H9 (cell line): Measurements from ENCODE around the gene SLIT2. TPM values are rescaled to one million over a fixed set of nuclear protein-coding genes. Genes with fewer than 3 reads are reported as not detected.

Experiments used
- DNase-seq: peaks from one replicate; pipeline ENCODE4 v3.0.0-alpha.2; 2017
- H2AFZ ChIP-seq: one replicate; pipeline ENCODE4 v1.6.1; 2013; ENCODE audit warnings: mild to moderate bottlenecking, low read length, control low read depth, moderate library complexity
- H2AK5ac ChIP-seq: 2 replicates; pipeline ENCODE4 v1.6.1; 2013; ENCODE audit warnings: low read length, control low read depth, mixed read lengths; ENCODE audit not compliant: insufficient read length
- H2BK120ac ChIP-seq: one replicate; pipeline ENCODE4 v1.6.1; 2013; ENCODE audit warnings: low read depth, mild to moderate bottlenecking, low read length, control low read depth, inconsistent platforms; ENCODE audit not compliant: poor library complexity, severe bottlenecking
- H2BK12ac ChIP-seq: 2 replicates; pipeline ENCODE4 v1.6.1; 2013; ENCODE audit warnings: low read length, control low read depth, mixed read lengths, low read depth; ENCODE audit not compliant: insufficient read length
- H2BK15ac ChIP-seq: 2 replicates; pipeline ENCODE4 v1.6.1; 2013; ENCODE audit warnings: low read depth, low read length, control low read depth
- H2BK20ac ChIP-seq: one replicate; pipeline ENCODE4 v1.6.1; 2013; ENCODE audit warnings: low read depth, mild to moderate bottlenecking, low read length, control low read depth, inconsistent platforms; ENCODE audit not compliant: poor library complexity, severe bottlenecking
- H2BK5ac ChIP-seq: 2 replicates; pipeline ENCODE4 v1.6.1; 2013; ENCODE audit warnings: low read length, control low read depth, mixed read lengths; ENCODE audit not compliant: insufficient read length
- H3K14ac ChIP-seq: 2 replicates; pipeline ENCODE4 v1.6.1; 2013; ENCODE audit warnings: low read length, control low read depth; ENCODE audit not compliant: insufficient read depth
- H3K18ac ChIP-seq: 2 replicates; pipeline ENCODE4 v1.6.1; 2013; ENCODE audit warnings: low read depth, mild to moderate bottlenecking, mixed read lengths, low read length, control low read depth; ENCODE audit not compliant: insufficient read length
- H3K23ac ChIP-seq: 2 replicates; pipeline ENCODE4 v1.6.1; 2013; ENCODE audit warnings: low read length, control low read depth, mixed read lengths, low read depth; ENCODE audit not compliant: insufficient read length
- H3K23me2 ChIP-seq: 2 replicates; pipeline ENCODE4 v1.6.1; 2013; ENCODE audit warnings: low read depth, mild to moderate bottlenecking, mixed read lengths, low read length, control low read depth; ENCODE audit not compliant: insufficient read length, poor library complexity, severe bottlenecking
- H3K27ac ChIP-seq: 2 replicates; pipeline ENCODE4 v1.5.1; 2013; ENCODE audit warnings: low read length, control low read depth, mixed read lengths, low read depth; ENCODE audit not compliant: insufficient read length
- H3K27me3 ChIP-seq: 2 replicates; pipeline ENCODE4 v1.6.1; 2013; ENCODE audit warnings: low read length, control low read depth, inconsistent platforms; ENCODE audit not compliant: insufficient read depth
- H3K4ac ChIP-seq: 2 replicates; pipeline ENCODE4 v1.6.1; 2013; ENCODE audit warnings: low read depth, mild to moderate bottlenecking, control low read depth, inconsistent platforms, low read length, moderate library complexity
- H3K4me1 ChIP-seq: 2 replicates; pipeline ENCODE4 v1.6.1; 2013; ENCODE audit warnings: low read length, control low read depth, inconsistent platforms; ENCODE audit not compliant: insufficient read depth
- H3K4me2 ChIP-seq: 2 replicates; pipeline ENCODE4 v1.6.1; 2013; ENCODE audit warnings: low read length, control low read depth, mixed read lengths; ENCODE audit not compliant: insufficient read length, insufficient read depth
- H3K56ac ChIP-seq: 2 replicates; pipeline ENCODE4 v1.6.1; 2013; ENCODE audit warnings: low read depth, mild to moderate bottlenecking, mixed read lengths, low read length, control low read depth; ENCODE audit not compliant: insufficient read length
- H3K79me1 ChIP-seq: 2 replicates; pipeline ENCODE4 v1.6.1; 2013; ENCODE audit warnings: low read depth, mild to moderate bottlenecking, moderate library complexity, low read length, control low read depth, inconsistent platforms; ENCODE audit not compliant: insufficient read depth, poor library complexity, severe bottlenecking
- H3K79me2 ChIP-seq: 2 replicates; pipeline ENCODE4 v1.6.1; 2013; ENCODE audit warnings: low read length, control low read depth, inconsistent platforms; ENCODE audit not compliant: insufficient read depth
- H3K9ac ChIP-seq: 2 replicates; pipeline ENCODE4 v1.6.1; 2013; ENCODE audit warnings: low read length, control low read depth, mixed read lengths; ENCODE audit not compliant: insufficient read length; ENCODE audit errors: extremely low read depth
- H3K9me3 ChIP-seq: one replicate; pipeline ENCODE4 v1.6.1; 2013; ENCODE audit warnings: low read depth, low read length, inconsistent platforms; ENCODE audit not compliant: control insufficient read depth
- H3T11ph ChIP-seq: one replicate; pipeline ENCODE4 v1.6.1; 2013; ENCODE audit warnings: mild to moderate bottlenecking, low read length, control low read depth, inconsistent platforms
- H4K20me1 ChIP-seq: one replicate; pipeline ENCODE4 v1.6.1; 2013; ENCODE audit not compliant: control insufficient read depth, insufficient read length, insufficient read depth
- H4K5ac ChIP-seq: 2 replicates; pipeline ENCODE4 v1.6.1; 2013; ENCODE audit warnings: low read depth, mild to moderate bottlenecking, mixed read lengths, low read length, control low read depth; ENCODE audit not compliant: insufficient read length
- H4K8ac ChIP-seq: replicated peaks from 2 replicates; pipeline ENCODE4 v1.6.1; 2013; ENCODE audit warnings: low read length, control low read depth, mixed read lengths, low read depth; ENCODE audit not compliant: insufficient read length
- H4K91ac ChIP-seq: 2 replicates; pipeline ENCODE4 v1.6.1; 2013; ENCODE audit warnings: low read depth, mild to moderate bottlenecking, moderate library complexity, mixed read lengths, low read length, control low read depth; ENCODE audit not compliant: insufficient read length
- H3K27ac Mint-ChIP-seq, 3 experiments: 2 replicates in 2 of 3; 3 replicates in 1 of 3; pipeline ENCODE4 v1.8.0; 2020 to 2021; ENCODE audit warnings: mixed read lengths in 3 of 3, mild to moderate bottlenecking in 1 of 3, moderate library complexity in 1 of 3
- H3K27me3 Mint-ChIP-seq: 2 replicates; pipeline ENCODE4 v1.8.0; 2021; ENCODE audit warnings: low read depth, mild to moderate bottlenecking, moderate library complexity, mixed read lengths
- H3K36me3 Mint-ChIP-seq, 3 experiments: 2 replicates in 2 of 3; 3 replicates in 1 of 3; pipeline ENCODE4 v1.8.0; 2020 to 2021; ENCODE audit warnings: low read depth in 3 of 3, mixed read lengths in 3 of 3; ENCODE audit not compliant: insufficient read depth in 1 of 3
- H3K4me1 Mint-ChIP-seq, 2 experiments: 2 replicates each; pipeline ENCODE4 v1.8.0; 2020; ENCODE audit warnings: mixed read lengths in 2 of 2
- H3K4me3 Mint-ChIP-seq, 2 experiments: 2 replicates in 1 of 2; 3 replicates in 1 of 2; pipeline ENCODE4 v1.8.0; 2020 to 2021; ENCODE audit warnings: mild to moderate bottlenecking in 2 of 2, mixed read lengths in 2 of 2, moderate library complexity in 1 of 2
- H3K9me3 Mint-ChIP-seq, 2 experiments: 2 replicates in 1 of 2; 3 replicates in 1 of 2; pipeline ENCODE4 v1.8.0; 2020; ENCODE audit warnings: mild to moderate bottlenecking in 2 of 2, mixed read lengths in 2 of 2, moderate library complexity in 1 of 2
- CTCF ChIP-seq: fragments of 200-600 bp; sonication (generic); conservative IDR thresholded peaks from 3 replicates; pipeline ENCODE4 v1.8.0; 2021; ENCODE audit warnings: antibody characterized with exemption, mild to moderate bottlenecking
- total RNA-seq: library from RNA; stranded (reverse); gene quantifications from 2 replicates; pipeline ENCODE4 v1.2.1, GENCODE V29; 2021

Gene SLIT2
- total RNA-seq, 1 experiment from 2014 or later: 1.3 TPM

DNA sequence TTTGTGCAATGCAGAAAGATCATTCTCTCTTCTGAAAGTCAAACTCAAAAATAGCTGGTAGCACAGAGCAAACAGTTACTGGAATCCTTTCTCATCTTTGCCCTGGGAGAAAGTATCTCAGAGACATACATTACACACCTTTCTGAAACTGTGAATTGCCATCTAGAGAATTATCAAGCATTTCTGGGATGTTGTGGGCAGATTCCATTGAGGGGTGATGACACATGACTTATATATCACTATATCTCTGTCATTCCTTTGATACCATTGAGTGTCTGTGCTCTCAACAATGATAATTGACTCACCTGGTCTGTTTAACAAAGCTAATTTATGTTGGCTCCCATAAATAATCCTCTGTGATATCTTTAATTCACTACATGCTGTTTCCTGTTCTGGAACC is 13.0 kb downstream of the SLIT2 start:
- no peak for TF ChIP-seq CTCF
- H3K4me1 ChIP-seq: no peaks in the 10 kb centered on the region
- no peak overlapping the region for H3K18ac ChIP-seq
- no peak overlapping the region for H3K4me3 Mint-ChIP-seq
- DNase-seq: no peak
- H3K9me3 ChIP-seq: no peaks in the 10 kb centered on the region
- no peaks in the 10 kb centered on the region for H3K9me3 Mint-ChIP-seq
- H2AK5ac ChIP-seq: no peak overlapping the region
- H3K4ac ChIP-seq: no peak overlapping the region
- no peaks in the 10 kb centered on the region for H3K79me2 ChIP-seq
- H3K23ac ChIP-seq: no peak overlapping the region
- no peak overlapping the region for H3K9ac ChIP-seq
- no peak overlapping the region for H3K27ac Mint-ChIP-seq
- no peak overlapping the region for H2BK15ac ChIP-seq
- H4K5ac ChIP-seq: no peak overlapping the region
- no peak overlapping the region for H2BK120ac ChIP-seq
- peaks cover 2 to 6% of the 10 kb centered on the region in 2 experiments for H3K4me1 Mint-ChIP-seq
- H2BK20ac ChIP-seq: no peak overlapping the region
- H2BK5ac ChIP-seq: no peak overlapping the region
- no peak overlapping the region for H2BK12ac ChIP-seq
- H3K79me1 ChIP-seq: no peaks in the 10 kb centered on the region
- no peaks in the 10 kb centered on the region for H4K20me1 ChIP-seq
- no peaks in the 10 kb centered on the region for H3K36me3 Mint-ChIP-seq
- H3K27me3 Mint-ChIP-seq: peaks cover 2% of the 10 kb centered on the region; the same call in 1 of the 2 replicates
- H3K23me2 ChIP-seq: no peaks in the 10 kb centered on the region
- no peak overlapping the region for H3K4me2 ChIP-seq
- H2AFZ ChIP-seq: no peak overlapping the region
- H3K27ac ChIP-seq: no peak overlapping the region
- H3K27me3 ChIP-seq: no peaks in the 10 kb centered on the region
- H4K8ac ChIP-seq: no peak overlapping the region
- H3T11ph ChIP-seq: no peak overlapping the region
- H3K14ac ChIP-seq: no peak overlapping the region
- H4K91ac ChIP-seq: no peak overlapping the region
- H3K56ac ChIP-seq: no peak overlapping the region
